Measurements from ENCODE around the gene JTB.

- TF ChIP-seq POLR2A (IDR thresholded peaks at IDR 0.05): no peak
- TF ChIP-seq, protein P1, sequence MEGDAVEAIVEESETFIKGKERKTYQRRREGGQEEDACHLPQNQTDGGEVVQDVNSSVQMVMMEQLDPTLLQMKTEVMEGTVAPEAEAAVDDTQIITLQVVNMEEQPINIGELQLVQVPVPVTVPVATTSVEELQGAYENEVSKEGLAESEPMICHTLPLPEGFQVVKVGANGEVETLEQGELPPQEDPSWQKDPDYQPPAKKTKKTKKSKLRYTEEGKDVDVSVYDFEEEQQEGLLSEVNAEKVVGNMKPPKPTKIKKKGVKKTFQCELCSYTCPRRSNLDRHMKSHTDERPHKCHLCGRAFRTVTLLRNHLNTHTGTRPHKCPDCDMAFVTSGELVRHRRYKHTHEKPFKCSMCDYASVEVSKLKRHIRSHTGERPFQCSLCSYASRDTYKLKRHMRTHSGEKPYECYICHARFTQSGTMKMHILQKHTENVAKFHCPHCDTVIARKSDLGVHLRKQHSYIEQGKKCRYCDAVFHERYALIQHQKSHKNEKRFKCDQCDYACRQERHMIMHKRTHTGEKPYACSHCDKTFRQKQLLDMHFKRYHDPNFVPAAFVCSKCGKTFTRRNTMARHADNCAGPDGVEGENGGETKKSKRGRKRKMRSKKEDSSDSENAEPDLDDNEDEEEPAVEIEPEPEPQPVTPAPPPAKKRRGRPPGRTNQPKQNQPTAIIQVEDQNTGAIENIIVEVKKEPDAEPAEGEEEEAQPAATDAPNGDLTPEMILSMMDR (IDR thresholded peaks at IDR 0.05): no peak
- TF ChIP-seq POLR2AphosphoS5 (IDR thresholded peaks at IDR 0.05): no peak
- no peak for TF ChIP-seq EP300 (IDR thresholded peaks at IDR 0.05)
Observed at GRCh38 chr1:154006136-154006535, 28.7 kb upstream of the JTB start.

Measured in gastroesophageal sphincter (tissue), 3 donors.